HG02623 (cell line): ENCODE data around the gene CRYGS.
"Not testable (repeated sequence)": the region's sequence is repeated elsewhere in the genome, so short reads cannot be mapped to it uniquely, and the experiment has no call there.

Experiments used
- ATAC-seq: cut with Tn5 transposase; IDR thresholded peaks from one replicate; pipeline ENCODE4 v1.9.1; 2021; ENCODE audit warnings: moderate library complexity; ENCODE audit not compliant: unreplicated experiment

The CRYGS gene

DNA sequence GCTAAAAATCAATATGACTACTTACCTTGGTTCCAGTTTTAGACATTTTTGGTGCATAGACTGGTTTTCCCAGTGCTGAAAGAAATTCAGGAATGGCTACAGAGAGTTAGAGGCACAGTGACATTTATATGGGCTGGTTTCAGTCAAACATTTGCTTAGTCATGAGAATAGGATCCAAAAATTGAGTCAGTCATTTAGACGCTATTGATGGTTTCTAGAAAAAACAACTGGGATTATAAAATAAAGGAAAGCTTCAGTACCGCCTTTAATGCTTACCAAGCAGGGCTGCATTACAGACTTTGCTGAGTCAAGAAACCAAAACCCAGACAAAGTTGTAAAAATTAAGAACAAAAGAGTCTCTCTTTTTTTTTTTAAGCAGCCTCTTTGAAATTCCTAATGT, at the start of gene CRYGS:
Gene CRYGS (minus strand): TSS at position 100 of the 400 bp plus-strand sequence. CDS start 54 bp downstream, at position 46.
- ATAC-seq, result no peak

GRCh38 chr3:186593862-186594261, 49.7 kb upstream of the CRYGS start:
- no peak for ATAC-seq

DNA sequence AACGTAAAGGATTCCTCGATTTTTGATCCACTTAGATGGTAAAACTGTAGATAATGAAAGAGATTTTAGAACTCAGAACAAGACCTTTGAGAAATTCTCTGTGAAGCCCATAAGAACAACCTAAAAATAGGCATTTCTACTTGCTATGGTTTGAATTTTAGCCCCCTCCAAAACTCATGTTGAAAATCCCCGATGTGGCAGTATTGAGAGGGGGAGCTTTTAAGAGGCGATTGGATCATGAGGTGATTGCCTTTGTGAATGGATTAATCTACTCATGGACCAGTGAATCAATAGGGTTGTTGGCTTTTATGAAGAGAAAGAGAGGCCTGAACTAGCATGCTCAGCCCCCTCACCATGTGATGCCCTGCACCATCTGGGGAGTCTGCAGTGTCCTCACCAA, 48.5 kb upstream of the CRYGS start:
- no peak for ATAC-seq

DNA sequence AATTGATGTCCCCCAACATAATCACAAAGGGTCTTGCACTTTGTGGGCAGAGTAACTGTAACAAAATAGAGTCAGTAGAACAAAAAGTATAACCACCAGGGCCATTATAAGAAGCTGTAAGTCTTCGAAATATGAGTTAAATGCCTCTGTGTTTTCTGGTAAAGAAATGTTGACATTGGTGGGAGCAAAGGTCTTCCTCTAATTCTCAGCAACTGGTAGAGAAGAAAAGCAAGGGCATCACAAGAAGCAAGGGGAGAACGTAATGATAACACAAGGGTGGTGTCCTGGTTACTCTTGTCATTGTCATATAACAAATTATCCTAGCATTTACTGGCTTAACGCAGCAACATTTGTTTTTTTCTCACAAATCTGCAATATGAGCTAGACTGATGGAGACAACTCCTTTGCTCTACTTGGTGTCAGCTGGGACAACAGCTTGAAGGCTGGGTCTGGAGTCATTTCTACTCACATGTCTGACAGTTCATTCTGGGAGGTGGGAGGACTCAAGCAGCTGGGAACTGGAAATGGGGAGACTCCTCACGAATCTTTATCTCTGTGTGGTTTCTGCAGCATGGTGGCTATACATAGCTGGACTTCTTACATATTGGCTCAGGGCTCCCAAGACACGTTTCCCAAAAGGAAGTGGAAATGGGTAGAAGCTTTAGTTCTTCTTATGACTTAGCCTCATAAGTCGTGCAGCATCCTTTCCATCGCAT, 46.6 kb upstream of the CRYGS start:
- no peak for ATAC-seq

- no peak for ATAC-seq
These were observed 45.8 kb upstream of the CRYGS start for GRCh38 chr3:186589856-186590579.

DNA sequence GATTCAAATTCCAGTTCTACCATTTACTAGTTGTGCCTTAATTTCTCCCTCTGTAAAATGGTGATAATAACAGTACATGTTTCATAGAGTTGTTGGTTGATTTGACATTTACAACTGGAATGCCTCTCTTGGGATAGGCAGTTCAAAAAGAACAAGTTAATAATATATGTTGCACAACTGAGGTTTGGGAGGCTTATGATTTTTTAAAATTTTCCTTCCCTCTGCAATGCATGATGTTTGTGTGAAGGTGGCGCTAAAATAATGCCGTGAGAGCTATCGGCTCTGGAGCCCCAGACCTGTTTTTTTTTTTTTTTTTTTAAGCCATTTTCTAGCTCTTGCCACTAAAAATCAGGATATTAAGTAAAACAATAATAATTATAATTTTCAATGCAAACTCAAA, 44.9 kb upstream of the CRYGS start:
- no peak for ATAC-seq

GRCh38 chr3:186588632-186589031, 44.5 kb upstream of the CRYGS start:
- ATAC-seq, result no peak

- ATAC-seq, result no peak
These were observed 43.0 kb upstream of the CRYGS start for GRCh38 chr3:186587183-186587582.

DNA sequence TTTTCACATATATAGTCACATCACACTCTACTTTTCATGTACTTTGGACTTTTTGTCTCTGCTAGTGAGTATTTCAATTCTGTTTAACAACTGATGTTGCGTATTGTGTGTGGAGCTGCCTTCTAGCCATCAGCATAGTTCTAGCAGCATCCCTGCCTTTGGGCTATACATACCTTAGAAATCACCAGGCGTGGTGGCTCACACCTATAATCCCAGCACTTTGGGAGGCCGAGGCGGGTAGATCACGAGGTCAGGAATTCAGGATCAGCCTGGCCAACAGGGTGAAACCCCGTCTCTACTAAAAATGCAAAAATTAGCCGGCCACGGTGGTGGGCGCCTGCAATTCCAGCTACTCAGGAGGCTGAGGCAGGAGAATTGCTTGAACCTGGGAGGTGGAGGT, 42.1 kb upstream of the CRYGS start:
- not testable (repeated sequence) for ATAC-seq

DNA sequence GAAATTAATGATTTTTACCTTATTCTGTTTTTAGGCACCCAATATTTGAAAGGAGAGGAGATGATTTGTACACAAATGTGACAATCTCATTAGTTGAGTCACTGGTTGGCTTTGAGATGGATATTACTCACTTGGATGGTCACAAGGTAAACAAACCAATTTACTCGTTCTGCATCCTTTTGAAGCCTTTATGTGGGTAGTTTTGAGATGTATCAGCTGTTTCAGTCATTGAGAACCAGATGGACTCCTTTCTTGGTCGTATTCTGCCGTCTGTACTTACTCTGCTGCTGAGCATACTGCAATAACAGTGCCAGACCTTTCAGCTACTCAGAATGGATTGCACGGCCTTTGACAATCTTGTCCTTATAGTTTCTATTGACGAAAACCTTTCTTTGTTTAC, 39.7 kb upstream of the CRYGS start:
- ATAC-seq, result no peak

GRCh38 chr3:186582541-186582940, 38.4 kb upstream of the CRYGS start:
- ATAC-seq, result no peak

- no peak for ATAC-seq
These were observed 36.6 kb upstream of the CRYGS start for GRCh38 chr3:186580785-186581184.

GRCh38 chr3:186577521-186577920, 33.3 kb upstream of the CRYGS start:
- ATAC-seq, result no peak

DNA sequence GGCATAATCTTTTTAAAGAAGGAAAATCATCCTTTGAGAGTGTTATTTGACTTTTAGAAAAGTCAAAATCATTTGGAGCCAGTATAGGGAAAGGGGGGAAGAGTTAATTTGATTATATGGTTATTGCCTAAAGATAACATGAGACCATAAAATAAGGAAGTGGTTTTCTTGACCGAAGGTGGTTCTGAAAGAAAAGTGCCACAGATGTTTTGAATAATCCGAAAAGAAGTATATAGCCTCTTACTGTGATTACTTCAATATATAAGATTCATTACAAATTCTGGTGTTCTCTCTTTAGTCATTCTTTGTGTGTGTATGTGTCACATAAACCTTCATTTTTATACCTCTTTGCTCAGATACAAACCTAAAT, 27.4 kb upstream of the CRYGS start:
- no peak for ATAC-seq

DNA sequence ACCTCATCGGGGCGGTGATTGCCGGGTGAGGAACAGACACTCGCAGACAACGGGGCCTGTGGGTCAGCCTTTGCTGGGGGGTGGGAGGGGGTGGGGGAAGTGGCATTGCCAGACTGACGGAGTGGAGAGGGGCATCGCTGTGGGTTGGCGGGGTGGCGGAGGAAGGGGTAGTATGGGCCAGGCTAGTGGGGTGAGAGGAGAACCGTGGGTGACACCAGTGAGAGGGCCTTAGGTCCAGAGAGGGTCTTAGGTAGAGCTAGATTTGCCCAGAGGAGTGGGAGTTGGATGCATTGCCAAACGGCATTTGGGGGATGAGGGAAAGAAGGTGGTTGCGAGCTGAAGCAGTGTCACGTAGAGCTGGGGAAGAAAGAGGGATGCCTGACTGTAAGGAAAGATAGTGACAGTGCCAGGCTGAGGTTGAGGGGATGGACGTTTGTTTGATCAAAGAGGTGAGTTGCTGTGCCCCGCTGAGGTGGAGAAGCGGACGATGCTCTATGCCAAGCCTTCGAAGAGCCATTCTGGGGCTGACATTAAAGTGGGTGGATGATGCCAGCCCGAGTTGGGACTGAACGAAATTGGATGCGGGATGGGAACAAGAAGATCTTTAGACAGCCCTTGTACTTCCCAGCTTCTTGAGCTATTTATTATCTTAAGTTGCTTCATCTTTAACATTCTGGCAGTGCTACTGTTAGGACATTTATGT, 26.9 kb upstream of the CRYGS start:
- no peak for ATAC-seq

GRCh38 chr3:186570096-186570940, 26.1 kb upstream of the CRYGS start, which contains the start of gene DNAJB11:
TSS of gene DNAJB11 (plus strand) at chr3:186570720. CDS start at chr3:186570898, 178 bp downstream.
- peak; percentile 84 for ATAC-seq

- ATAC-seq, result no peak
These were observed 25.6 kb upstream of the CRYGS start for GRCh38 chr3:186569779-186570095.

GRCh38 chr3:186569361-186569760, 25.2 kb upstream of the CRYGS start:
- not testable (repeated sequence) for ATAC-seq

GRCh38 chr3:186567072-186567921, 23.1 kb upstream of the CRYGS start, which contains the start of gene TBCCD1:
TSS of gene TBCCD1 (minus strand) at chr3:186567339. CDS start at chr3:186564329, 3,010 bp downstream.
- ATAC-seq, result peak; percentile 37

- ATAC-seq, result no peak
These were observed 22.5 kb upstream of the CRYGS start for GRCh38 chr3:186566772-186567071.
